ENCODE data around the gene TANGO2. TPM values are rescaled to one million over a fixed set of nuclear protein-coding genes. Genes with fewer than 3 reads are reported as not detected.
A peak's percentile ranks its signal among the peaks of the same experiment; 100 is the strongest.

TANGO2 gene
- total RNA-seq, 1 donor from 2014 or later = 24.9 TPM

GRCh38 chr22:19987394-19988306, 33.3 kb upstream of the TANGO2 start:
- Mint-ChIP-seq H3K27me3 (ENCODE audit: unreplicated experiment) (no peaks in the 10 kb centered on the region), H3K4me3 (ENCODE audit: unreplicated experiment) (peak overlapping the region; percentile 54), H3K4me1 (ENCODE audit: unreplicated experiment) (peaks cover 44% of the 10 kb centered on the region), H3K36me3 (ENCODE audit: unreplicated experiment) (no peaks in the 10 kb centered on the region), H3K9me3 (ENCODE audit: unreplicated experiment) (no peaks in the 10 kb centered on the region), H3K27ac (ENCODE audit: unreplicated experiment) (no peak overlapping the region)
- no peak for DNase-seq (ENCODE audit: extremely low spot score, unreplicated experiment)
- TF ChIP-seq CTCF (IDR thresholded peaks at IDR 0.05) = no peak

DNA sequence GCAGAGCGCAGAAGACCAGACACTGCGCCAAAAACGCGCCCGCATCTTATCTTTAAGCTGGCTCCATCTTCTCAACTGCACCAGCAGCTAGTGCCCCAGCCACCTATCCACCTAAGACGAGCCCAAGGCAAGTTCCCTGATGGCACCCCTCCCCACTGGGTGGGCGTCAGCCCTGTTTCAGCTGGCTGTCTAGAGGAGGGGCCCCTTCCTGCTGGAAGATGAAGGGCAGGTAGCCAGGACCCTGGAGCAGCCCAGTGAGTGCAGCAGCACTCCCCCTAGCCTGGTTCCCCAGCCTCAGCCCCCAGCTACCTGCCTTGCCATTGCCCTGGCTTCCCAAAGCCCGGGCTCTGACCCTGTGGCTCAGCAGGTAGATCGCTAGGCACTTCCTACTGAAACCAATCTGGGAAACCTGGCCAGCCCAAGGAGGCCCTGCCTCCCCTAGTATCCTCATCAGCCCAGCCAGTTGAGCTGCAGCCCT, 32.5 kb upstream of the TANGO2 start:
- Mint-ChIP-seq H3K4me3 (ENCODE audit: unreplicated experiment) (peak overlapping the region; percentile 54), H3K27me3 (ENCODE audit: unreplicated experiment) (no peaks in the 10 kb centered on the region), H3K9me3 (ENCODE audit: unreplicated experiment) (no peaks in the 10 kb centered on the region)

DNA sequence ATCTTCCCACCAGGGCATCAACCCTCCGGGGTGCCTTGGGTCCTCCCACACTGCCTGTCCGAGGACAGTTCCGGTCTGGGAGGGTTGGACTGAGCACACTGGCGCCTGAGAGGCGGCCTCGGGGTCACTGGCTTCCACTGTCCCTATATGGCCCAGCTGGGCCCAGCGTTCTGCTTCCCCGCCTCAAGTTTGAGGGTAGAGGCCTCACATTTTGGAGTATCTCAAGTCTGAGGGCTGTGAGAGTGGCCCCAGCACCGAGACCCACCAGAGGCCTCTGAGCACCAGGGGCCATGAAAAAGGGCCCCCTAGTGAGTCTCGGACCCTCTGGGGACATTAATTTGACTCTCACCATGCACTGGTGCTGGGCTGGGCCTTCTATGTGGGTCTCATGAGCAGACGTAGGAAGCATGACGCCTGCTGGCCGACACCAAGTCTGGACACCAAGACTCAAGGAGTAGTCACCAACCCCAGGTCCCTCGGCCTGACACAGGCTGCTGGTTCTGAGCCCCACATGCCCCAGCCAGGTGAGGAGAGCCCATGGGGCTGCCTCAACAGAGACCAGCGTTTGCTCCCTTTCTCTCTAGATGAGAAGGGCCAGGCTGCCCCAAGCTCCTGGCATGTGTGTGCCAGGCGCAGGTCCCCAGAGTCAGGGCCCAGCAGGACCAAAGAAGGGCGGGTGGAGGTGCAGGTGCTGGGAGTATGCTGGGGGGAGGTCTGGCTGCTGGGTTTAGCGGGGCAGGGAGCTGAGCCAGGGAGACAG, 31.8 kb upstream of the TANGO2 start:
- H3K4me1 Mint-ChIP-seq (ENCODE audit: unreplicated experiment) = peaks cover 41% of the 10 kb centered on the region
- H3K36me3 Mint-ChIP-seq (ENCODE audit: unreplicated experiment) = no peaks in the 10 kb centered on the region
- TF ChIP-seq CTCF (IDR thresholded peaks at IDR 0.05) = no peak
- H3K4me3 Mint-ChIP-seq (ENCODE audit: unreplicated experiment) = no peak overlapping the region
- no peaks in the 10 kb centered on the region for H3K9me3 Mint-ChIP-seq (ENCODE audit: unreplicated experiment)
- DNase-seq (ENCODE audit: extremely low spot score, unreplicated experiment) = no peak
- no peak overlapping the region for H3K27ac Mint-ChIP-seq (ENCODE audit: unreplicated experiment)
- no peaks in the 10 kb centered on the region for H3K27me3 Mint-ChIP-seq (ENCODE audit: unreplicated experiment)

More for the DNA sequence above, 32.5 kb upstream of the TANGO2 start:
- Mint-ChIP-seq H3K27ac (ENCODE audit: unreplicated experiment) (no peak overlapping the region), H3K4me1 (ENCODE audit: unreplicated experiment) (peaks cover 44% of the 10 kb centered on the region), H3K36me3 (ENCODE audit: unreplicated experiment) (no peaks in the 10 kb centered on the region)
- TF ChIP-seq CTCF (IDR thresholded peaks at IDR 0.05) = no peak
- DNase-seq (ENCODE audit: extremely low spot score, unreplicated experiment) = no peak

DNA sequence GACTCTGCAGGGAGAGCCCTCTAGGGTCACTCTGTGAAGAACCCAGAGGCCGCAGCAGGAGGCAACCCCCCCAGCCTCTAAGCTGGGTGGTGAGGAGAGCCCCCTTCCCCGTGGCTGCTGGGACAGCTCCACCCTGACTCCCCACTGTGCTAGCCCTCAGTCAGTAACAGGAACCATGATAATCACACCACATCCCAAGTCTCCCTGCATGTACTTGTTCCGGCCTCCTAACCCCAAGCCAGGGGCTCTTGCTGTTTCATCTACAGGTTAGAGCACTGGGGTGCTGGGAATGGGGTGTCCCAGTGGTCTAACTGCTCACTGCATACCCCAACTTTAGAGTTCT, 31.2 kb upstream of the TANGO2 start:
- no peaks in the 10 kb centered on the region for H3K36me3 Mint-ChIP-seq (ENCODE audit: unreplicated experiment)
- no peaks in the 10 kb centered on the region for H3K27me3 Mint-ChIP-seq (ENCODE audit: unreplicated experiment)
- H3K27ac Mint-ChIP-seq (ENCODE audit: unreplicated experiment) = no peak overlapping the region
- H3K4me3 Mint-ChIP-seq (ENCODE audit: unreplicated experiment) = no peak overlapping the region
- H3K4me1 Mint-ChIP-seq (ENCODE audit: unreplicated experiment) = peaks cover 41% of the 10 kb centered on the region
- no peaks in the 10 kb centered on the region for H3K9me3 Mint-ChIP-seq (ENCODE audit: unreplicated experiment)
- no peak for TF ChIP-seq CTCF (IDR thresholded peaks at IDR 0.05)
- DNase-seq (ENCODE audit: extremely low spot score, unreplicated experiment) = no peak

GRCh38 chr22:19990188-19990587, 30.7 kb upstream of the TANGO2 start:
- Mint-ChIP-seq H3K4me3 (ENCODE audit: unreplicated experiment) (no peak overlapping the region), H3K36me3 (ENCODE audit: unreplicated experiment) (no peaks in the 10 kb centered on the region), H3K27ac (ENCODE audit: unreplicated experiment) (no peak overlapping the region), H3K27me3 (ENCODE audit: unreplicated experiment) (no peaks in the 10 kb centered on the region), H3K9me3 (ENCODE audit: unreplicated experiment) (no peaks in the 10 kb centered on the region), H3K4me1 (ENCODE audit: unreplicated experiment) (peaks cover 41% of the 10 kb centered on the region)
- no peak for DNase-seq (ENCODE audit: extremely low spot score, unreplicated experiment)
- no peak for TF ChIP-seq CTCF (IDR thresholded peaks at IDR 0.05)
